GM19238 (cell line): Measurements from ENCODE around the gene MCMBP.
"Not testable (repeated sequence)": the region's sequence is repeated elsewhere in the genome, so short reads cannot be mapped to it uniquely, and the experiment has no call there.

ENCODE experiments used
- DNase-seq: peaks from one replicate; pipeline ENCODE4 v3.0.0; 2011; ENCODE audit warnings: low spot score; ENCODE audit not compliant: insufficient read length

Gene MCMBP

GRCh38 chr10:119830851-119831250, 41.8 kb downstream of the MCMBP start:
- DNase-seq: no peak

DNA sequence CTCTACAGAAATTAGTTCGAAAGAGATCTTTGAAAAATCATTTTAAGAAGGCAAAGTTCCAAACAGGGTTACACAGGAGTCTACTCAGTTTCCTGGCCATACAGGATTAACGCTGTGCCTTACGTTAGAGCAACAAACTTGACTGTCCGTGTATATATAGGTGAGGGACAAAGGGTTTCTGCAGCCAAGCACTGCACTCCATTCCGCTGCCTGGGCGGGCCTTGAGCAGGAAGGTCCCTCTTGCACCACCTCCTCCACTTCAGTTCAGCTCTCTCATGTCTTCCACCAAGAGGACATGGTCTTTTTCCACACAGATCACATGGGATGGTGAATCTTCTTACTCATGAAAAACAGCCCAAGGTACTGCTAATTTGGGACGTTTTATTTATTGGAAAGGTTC, 43.2 kb downstream of the MCMBP start:
- no peak for DNase-seq

DNA sequence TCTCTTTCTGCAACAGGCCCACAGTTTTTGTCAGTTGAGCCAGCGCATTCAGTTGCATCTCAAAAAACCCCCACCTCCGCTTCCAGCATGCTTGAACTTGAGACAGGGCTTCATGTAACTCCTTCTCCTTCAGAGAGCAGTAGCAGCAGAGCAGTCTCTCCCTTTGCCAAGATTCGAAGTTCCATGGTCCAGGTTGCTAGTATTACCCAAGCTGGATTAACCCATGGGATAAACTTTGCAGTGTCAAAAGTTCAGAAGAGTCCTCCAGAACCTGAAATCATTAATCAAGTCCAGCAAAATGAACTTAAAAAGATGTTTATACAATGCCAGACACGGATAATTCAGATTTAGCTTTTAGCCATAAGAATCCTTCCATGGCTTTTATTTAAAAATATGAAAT, 45.2 kb downstream of the MCMBP start:
- DNase-seq: no peak

DNA sequence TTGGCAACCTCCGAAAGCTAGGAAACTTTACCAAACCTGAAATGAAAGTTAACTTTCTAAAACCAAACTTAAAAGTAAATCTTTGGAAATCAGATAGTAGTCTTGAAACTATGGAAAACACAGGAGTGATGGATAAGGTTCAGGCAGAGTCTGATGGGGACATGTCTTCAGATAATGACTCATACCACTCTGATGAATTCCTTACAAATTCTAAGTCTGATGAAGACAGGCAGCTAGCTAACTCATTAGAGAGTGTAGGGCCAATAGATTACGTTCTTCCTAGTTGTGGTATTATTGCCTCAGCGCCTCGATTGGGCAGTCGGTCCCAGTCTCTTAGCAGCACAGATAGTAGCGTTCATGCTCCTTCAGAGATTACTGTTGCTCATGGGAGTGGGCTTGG, 45.9 kb downstream of the MCMBP start:
- no peak for DNase-seq

GRCh38 chr10:119824299-119824698, 48.3 kb downstream of the MCMBP start:
- DNase-seq: no peak

- no peak for DNase-seq
These were observed 51.5 kb downstream of the MCMBP start for GRCh38 chr10:119821182-119821581.

- DNase-seq: no peak
These were observed 53.8 kb downstream of the MCMBP start for GRCh38 chr10:119818889-119819270.

DNA sequence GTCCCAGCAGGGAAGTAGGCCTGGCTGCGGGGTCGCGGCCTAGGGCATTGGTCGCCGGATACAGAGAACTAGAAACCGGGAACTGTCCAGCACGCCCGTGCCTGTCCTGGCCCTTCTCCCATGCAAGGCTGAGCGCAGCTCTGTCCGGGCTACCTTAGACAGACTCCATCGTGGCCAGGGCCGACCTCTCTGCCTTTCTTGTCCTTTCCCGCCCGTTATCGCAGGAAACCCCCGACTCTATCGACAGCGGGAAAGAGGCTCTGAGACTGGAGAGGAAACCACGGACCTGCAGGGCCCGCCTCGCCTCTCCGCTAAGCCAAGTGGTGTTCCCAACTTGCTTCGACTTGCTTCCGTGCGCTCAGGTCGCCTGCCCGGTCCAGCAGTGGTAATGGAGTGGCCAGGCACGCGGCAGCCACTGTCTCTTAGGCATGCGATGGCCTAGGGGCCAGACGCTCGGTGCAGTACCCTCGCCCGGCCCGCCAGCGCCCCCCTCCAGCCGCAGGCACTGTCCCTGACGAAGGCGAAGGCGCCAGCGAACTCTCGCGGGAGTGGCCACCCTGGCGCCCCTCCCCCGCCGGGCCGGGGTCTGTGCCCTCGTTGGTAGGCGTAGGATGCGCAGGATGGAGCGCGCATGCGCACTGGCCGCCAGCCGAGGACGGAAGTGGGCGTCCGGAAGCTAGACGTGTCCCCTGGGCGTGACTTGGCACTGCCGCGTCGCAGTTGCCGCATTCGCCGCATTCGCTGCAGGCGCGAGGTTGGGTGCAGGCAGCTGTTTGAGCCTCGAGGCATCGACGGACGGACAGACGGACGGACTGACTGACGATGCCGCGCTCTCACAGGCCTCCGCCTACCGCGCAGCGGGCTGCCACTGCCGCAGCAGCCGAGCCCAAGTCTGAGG, 54.4 kb downstream of the MCMBP start:
- DNase-seq: no peak

- no peak for DNase-seq
These were observed 57.0 kb downstream of the MCMBP start for GRCh38 chr10:119815671-119816070.

DNA sequence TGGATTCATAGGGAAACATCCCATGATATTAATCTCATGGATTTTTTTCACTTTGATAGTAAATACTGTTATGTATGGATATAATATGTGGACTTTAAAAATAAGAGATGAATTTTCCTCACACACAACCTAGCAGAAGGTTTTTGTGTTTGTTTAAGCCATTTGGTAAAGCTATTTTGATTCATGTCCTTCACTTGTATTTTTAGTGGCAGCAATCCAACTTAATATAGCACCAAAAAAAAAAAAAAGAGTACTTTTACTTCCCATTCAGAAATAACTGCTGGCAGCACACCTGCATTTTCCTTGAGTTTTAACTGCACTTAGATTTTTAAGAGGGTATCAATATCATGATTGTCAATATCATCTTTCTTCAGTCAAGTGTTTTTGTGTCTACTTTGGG, 60.0 kb downstream of the MCMBP start:
- no peak for DNase-seq

DNA sequence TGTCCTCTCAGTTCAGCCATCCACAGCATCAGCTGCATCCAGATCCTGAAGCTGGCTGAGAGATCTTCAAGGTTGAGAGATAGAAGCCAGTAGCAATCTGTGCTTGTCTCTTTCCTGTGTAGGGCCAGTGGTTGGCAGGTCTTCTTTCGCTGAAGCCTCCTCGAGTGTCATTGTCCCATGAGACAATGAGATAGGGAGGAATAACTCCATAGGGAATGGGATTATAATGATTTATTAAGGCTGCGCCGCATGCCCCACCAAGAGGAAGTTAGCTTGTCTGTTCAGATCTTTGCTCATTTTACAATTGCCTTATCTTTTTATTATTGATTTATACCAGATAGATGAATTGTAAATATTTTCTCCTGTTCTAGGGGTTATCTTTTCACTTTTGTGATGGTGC, 61.5 kb downstream of the MCMBP start:
- DNase-seq: no peak

DNA sequence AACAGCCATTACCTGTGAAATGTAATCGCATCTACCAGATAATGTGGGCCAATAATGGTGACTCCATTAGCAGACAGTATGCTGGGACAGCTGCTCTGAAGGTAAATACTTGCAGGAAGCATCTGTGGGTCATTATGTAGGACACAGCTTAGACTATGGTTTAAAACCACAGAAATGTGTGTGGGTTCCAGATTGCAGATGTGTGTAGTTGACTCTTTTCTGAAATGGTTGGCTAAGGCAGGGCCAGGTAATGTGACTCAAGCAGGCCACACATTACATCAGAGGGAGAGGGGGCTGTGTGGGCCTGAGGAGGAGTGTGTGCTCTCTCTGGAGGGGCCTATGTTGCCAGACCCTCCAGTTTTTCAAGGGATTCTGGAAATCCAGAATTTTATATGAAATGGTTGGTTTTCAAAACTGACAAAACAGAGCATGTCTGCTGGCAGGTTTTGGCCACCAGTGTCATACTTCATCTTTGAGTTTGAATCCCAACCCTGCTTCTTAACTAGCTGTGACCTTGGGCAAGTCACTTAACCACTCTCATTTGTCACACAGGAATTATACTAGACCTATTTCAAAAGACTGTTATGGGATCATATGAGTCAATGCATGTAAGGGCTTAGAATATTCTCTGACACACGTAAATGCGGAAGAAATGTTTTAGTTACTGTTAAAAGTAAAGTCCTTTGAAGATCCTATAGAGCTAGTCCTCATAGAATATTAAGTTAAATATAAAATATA, 64.5 kb downstream of the MCMBP start:
- DNase-seq: no peak

- no peak for DNase-seq
These were observed 66.1 kb downstream of the MCMBP start for GRCh38 chr10:119806334-119807130.

GRCh38 chr10:119805702-119806230, 66.9 kb downstream of the MCMBP start:
- DNase-seq: no peak

- DNase-seq: no peak
These were observed 69.4 kb downstream of the MCMBP start for GRCh38 chr10:119803264-119803663.

DNA sequence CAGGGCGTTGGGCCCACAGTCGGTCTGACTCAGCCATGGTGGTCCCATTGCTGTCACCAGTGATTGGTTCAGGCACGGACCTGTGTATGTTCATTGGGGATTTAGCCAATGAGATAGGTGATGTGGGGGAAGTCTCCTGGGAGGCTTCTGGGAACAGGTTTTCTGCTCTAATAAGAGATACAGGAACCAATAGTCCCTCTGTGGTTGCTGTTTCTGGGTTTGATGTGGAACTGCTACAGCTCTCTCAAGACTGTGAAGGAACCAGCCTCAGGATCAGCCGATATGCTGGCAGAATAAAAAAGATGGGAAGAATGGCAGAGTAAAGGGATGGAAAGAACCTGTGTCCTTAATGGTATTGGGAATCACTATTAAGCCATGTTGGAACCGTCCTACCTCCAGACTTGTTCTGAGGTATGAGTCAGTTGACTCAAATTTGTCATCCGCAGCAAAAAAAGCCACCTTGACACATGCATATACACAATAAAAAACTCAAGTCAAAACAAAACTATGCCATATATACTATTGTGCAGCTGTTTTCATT, 70.6 kb downstream of the MCMBP start:
- no peak for DNase-seq

- no peak for DNase-seq
These were observed 71.5 kb downstream of the MCMBP start for GRCh38 chr10:119801176-119801575.

DNA sequence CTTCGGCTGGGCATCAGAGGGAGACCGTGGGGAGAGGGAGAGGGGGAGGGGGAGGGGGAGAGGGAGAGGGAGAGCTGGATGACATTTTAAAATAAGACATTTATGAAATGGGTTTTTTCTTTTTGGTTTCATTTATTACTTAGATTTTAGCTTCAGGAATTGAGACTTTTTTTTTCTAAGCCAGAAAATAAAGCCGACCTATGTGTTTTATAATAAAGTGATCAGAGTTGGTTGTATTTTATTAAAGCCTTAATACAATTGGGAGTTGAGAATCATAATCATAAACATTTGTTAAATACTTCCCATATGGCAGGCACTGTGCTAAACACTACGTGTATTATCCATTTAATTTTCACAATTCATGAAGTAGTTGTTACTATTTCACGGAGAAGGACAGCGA, 76.6 kb downstream of the MCMBP start:
- DNase-seq: no peak

DNA sequence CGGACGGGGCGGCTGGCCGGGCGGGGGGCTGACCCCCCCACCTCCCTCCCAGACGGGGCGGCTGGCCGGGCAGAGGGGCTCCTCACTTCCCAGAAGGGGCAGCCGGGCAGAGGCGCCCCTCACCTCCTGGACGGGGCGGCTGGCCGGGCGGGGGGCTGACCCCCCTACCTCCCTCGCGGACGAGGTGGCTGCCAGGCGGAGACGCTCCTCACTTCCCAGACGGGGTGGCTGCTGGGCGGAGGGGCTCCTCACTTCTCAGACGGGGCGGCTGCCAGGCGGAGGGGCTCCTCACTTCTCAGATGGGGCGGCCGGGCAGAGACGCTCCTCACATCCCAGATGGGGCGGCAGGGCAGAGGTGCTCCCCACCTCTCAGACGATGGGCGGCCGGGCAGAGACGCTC, 77.5 kb downstream of the MCMBP start:
- DNase-seq: not testable (repeated sequence)

- DNase-seq: no peak
These were observed 86.4 kb downstream of the MCMBP start for GRCh38 chr10:119786117-119786769.
